ENCODE measurements around the gene ZNF511.

ZNF511 gene

DNA sequence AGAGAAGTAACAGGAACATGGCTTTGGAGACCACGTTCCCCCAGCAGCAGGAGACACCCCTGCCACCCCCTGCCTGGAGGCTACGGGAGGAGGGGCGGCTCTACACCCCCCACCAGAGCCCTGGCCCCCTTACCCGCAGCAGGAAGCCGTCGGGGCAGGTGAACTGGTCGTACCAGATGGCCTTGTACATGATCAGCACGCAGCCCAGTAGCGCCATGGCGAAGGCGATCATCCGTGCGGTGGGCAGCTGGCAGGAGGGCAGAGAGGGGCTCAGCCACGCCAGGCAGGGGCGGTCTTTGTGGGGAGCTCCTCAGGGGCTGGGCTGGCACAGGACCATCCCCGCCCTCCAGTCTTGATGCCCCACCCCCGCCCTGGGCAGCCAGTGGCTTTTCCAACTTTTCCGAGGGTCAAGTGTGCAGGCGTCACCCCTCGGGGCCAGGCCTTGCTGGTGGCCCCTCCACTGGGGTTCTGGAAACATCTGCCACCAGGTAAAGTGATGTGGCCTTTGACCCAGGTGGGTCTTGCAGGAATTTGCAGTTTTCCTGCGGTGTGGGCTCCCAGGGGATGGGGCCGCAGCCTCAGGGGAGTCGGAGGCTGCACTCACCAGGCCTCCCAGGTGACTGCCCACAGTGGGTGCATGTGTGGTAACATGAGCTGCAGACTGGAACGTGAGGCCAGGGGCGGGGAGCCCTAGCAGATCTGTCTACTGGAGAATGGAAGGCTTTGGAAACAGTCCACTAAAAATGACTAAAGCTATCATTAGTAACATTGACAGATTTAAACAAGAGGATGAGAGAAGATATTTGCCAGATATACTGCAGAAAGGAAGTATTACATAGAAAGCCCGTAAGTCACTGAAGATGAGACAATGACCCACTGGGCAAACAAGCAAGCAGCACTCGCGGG, 18.3 kb downstream of the ZNF511 start:
- H3K4me3 Mint-ChIP-seq = no peak overlapping the region
- no peak overlapping the region for H3K27ac Mint-ChIP-seq
- H3K27me3 Mint-ChIP-seq = peaks cover 74% of the 10 kb centered on the region
- H3K9me3 Mint-ChIP-seq = no peaks in the 10 kb centered on the region
- no peak for ATAC-seq
- no peaks in the 10 kb centered on the region for H3K36me3 Mint-ChIP-seq
- peaks cover 36% of the 10 kb centered on the region for H3K4me1 Mint-ChIP-seq

DNA sequence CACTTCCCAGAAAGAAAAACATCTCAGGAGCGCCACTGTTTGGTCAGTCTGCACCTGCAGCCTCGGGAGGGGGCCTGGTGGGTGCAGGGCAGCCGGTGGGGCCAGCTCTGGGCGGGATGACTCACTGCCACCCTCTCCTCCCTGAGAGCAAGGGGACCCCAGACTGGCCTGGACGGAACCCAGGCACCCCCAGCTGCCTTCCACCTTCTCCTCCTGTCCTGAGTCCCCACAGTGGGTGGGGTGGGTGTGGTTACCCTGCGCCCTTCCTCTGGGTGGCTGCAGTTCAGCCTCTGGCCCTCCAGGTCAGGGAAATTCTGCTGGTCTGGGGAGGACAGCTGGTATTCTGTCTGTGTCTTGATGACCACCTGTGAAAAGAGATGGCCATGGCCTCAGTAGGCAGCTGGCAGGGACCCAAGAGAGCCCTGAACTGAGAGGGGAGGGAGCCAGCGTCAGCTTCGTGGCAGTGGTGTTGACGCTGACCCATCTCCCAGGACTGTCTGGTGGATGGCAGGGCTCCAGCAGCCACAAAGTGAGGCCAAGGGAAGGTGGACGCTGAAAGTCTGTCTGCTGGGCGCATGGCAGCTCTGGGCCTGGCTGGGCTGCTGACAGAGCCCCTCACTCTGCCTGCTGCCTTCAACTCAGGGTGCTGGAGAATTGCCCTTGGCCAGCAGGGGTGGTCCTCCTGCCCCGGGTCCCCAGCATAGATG, 19.1 kb downstream of the ZNF511 start:
- peaks cover 78% of the 10 kb centered on the region for H3K27me3 Mint-ChIP-seq
- peaks cover 36% of the 10 kb centered on the region for H3K4me1 Mint-ChIP-seq

DNA sequence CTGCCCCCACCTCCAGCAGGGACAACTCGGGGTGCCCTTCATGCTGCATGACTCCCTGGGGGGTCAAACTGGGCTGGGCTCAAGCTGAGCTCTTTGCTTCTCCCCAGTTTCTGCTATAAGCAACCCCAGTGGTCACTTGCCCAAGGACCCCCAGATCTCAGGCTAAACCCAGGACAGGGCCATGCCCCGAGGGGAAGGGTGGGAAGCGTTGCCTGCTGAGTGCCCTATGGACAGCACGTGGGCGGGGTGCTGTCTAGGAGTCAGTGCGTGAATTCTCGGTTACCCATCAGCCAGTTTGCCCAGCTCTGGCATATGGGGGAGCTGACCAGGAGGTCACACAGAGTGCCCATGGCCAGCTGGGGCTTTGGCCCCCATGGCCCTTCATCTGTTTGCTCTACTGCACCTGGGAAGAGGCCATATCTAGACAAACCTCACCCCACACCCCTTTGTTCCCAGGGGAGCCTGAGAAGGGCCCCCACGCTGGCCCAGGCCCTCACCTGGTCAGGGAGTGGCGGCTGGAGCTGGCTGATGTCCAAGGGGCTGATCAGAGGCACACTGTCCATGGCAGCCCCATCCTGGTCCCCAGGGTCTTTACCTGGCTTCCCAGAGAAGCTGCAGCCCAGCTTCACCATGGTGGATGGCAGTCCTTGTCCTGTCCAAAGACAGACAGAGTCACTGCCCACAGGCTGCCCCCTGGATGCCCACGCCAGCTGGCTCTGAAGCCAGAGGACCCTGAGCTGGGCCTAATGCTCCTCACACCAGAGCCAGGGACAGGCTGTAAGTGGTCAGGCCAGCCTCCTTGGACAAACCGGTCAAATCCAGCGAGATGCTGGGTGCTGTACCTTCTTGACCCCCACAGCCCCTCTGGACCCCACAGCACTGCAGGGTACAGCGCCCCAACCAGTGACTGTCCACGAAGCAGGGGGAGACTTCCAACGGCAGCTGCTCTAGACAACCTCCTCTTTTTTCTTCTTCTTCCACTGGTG, 19.9 kb downstream of the ZNF511 start:
- H3K27ac Mint-ChIP-seq = no peak overlapping the region
- peaks cover 36% of the 10 kb centered on the region for H3K4me1 Mint-ChIP-seq
- H3K9me3 Mint-ChIP-seq = peaks cover 2% of the 10 kb centered on the region
- peaks cover 80% of the 10 kb centered on the region for H3K27me3 Mint-ChIP-seq
- no peak overlapping the region for H3K4me3 Mint-ChIP-seq
- ATAC-seq = no peak
- H3K36me3 Mint-ChIP-seq = no peaks in the 10 kb centered on the region

More for the DNA sequence above, 19.1 kb downstream of the ZNF511 start:
- no peak for ATAC-seq
- Mint-ChIP-seq H3K9me3 (no peaks in the 10 kb centered on the region), H3K27ac (no peak overlapping the region), H3K36me3 (no peaks in the 10 kb centered on the region), H3K4me3 (no peak overlapping the region)

DNA sequence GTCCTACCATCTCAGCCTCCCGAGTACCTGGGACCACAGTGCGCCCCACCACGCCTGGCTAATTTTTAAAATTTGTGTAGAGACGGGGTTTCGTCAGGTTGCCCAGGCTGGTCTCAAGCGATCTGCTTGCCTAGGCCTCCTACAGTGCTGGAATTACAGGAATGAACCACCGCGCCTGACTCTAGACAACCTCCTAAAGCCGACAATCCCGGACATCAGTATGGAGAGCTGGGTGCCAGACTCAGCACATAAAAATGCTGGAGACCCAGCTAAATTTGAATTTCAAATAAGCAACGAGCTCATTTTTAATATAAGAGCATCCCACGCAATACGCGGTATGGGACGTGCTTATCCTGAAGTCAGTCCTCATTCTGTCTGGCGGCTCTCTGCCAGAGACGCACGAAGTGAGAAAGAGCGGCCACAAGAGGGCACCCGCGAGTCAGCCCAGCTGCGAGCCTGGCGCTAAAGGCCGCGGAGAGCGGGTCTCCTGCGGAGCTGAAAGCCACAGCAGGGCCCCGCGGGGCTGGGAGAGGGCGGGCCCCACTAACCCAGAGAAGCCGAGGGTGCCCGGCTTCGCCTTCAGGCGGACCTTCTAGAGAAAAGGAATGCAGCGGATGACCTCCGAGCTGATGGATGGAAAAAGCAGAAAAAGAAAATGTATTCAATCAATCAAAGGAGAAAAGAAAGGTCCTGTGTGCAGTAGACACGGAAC, 20.9 kb downstream of the ZNF511 start:
- Mint-ChIP-seq H3K4me1 (peaks cover 38% of the 10 kb centered on the region), H3K36me3 (no peaks in the 10 kb centered on the region), H3K4me3 (peak overlapping the region; percentile 77), H3K27me3 (peaks cover 82% of the 10 kb centered on the region), H3K27ac (no peak overlapping the region), H3K9me3 (peaks cover 2% of the 10 kb centered on the region)
- peak; percentile 89 for ATAC-seq

DNA sequence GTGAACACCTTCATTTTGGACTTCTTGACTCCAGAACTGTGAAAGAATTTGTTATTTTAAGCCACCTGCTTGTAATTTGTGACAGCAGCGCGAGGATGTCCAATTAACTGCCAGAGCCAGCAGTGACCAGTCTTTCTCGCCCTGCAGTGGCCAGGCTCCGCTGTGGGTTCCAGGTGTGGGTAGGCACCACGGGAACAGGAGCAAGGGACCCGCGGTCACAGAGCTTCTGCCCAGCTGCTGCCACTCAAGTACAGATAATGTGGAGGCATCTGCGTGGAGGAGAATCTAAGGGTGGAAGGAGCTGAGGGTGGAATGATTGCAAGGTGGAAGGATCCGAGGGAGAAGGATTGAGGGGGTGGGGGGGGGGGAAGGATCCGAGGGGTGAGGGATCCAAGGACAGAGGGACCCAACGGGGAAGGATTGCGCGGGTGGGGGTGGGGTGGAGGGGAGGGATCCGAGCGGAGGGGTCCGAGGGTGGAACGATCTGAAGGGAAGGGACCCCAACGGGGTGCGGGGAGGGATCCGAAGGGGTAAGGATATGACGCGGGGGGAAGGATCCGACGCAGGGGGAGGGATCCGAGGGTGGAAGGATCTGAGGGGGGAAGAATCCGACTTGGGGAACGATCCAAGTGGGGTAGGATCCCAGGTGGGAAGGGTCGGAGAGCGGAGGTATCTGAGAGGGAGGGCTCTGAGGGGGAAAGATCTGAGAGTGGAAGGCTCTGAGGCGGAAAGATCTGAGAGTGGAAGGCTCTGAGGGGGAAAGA, 24.4 kb downstream of the ZNF511 start:
- no peak overlapping the region for H3K27ac Mint-ChIP-seq
- H3K36me3 Mint-ChIP-seq = no peaks in the 10 kb centered on the region
- H3K27me3 Mint-ChIP-seq = peaks cover 49% of the 10 kb centered on the region
- no peak overlapping the region for H3K4me3 Mint-ChIP-seq
- peaks cover 15% of the 10 kb centered on the region for H3K4me1 Mint-ChIP-seq
- H3K9me3 Mint-ChIP-seq = peaks cover 2% of the 10 kb centered on the region
- ATAC-seq = no peak

DNA sequence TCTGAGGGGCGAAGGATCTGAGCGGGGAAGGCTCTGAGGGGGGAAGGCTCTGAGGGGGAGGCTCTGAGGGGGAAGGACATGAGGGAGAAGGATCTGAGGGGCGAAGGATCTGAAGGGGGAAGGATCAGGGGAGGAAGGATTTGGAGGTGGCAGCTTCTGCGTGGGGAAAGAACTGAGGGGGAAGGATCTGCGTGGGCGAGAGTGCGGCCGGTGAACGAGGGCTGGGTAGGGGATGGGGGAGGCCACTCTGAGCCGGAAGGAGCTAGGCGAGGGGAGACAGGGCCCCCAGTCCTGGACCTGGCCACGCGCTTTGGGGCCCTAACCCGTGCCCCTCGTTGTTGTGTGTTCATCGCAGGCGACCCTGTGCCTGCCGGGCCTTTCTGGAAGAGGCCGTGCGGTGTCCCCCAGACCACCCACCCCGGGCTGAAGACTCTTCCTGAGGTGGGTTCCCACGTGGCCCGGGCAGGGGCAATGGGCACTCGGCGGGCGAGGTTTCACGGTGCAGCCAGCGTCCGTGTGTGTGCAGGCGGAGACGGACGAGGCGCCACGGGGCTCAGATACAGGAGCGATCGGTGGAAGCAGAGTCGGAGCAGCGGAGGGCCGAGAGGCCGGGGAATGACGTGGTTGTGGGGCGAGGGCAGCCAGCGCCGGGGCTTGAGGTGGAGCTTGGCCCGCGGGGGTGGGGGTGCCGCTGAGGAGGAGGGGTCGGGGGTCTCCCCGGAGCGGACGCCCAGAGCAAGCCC, 26.0 kb downstream of the ZNF511 start:
- Mint-ChIP-seq H3K36me3 (no peaks in the 10 kb centered on the region), H3K4me3 (peak overlapping the region; percentile 79), H3K9me3 (peaks cover 2% of the 10 kb centered on the region), H3K4me1 (peaks cover 9% of the 10 kb centered on the region), H3K27ac (peak overlapping the region; percentile 10), H3K27me3 (peaks cover 37% of the 10 kb centered on the region)
- no peak for ATAC-seq

DNA sequence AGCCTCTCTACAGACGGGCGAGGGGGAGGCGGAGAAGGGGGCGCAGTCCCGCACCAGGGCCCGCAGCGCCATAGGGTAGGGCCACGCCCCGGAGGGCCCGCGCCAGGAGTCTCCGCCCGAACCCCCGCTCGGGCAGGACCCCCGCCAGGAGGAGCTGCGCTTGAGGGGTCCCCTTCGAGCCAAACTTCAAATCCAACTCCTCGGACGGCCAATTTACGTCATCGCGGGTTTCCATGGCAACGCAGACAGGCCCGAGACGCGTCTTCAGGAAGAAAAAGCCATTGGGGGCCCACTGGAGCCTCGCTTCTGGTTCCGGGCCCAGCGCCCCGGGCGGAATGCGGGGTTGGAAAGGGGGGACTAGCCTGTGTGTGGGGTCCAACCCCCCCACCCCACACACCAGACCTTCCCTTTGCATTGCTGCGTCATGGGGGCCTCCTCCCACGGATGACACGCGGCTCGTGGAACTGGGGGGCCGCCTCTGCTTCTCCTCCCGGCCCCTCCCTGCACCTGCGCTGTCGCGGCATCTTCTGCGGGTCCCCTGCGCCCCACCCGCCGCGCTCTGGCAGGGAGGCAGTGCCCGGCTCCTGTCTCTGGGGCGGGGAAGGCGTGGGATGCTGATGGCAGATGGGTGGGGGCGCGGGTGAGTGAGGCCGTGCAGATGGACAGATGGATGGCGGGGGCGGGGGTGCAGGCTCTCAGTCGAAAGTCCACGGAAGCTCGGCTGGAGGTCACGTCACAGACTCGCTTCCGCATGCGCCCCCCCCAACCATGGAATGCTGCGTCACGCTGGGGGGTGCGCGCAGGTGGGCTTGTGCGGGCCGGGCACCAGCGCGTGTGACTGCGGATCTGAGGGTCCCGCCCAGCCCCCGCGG, 26.8 kb downstream of the ZNF511 start:
- ATAC-seq = peak; percentile 70
- H3K9me3 Mint-ChIP-seq = peaks cover 2% of the 10 kb centered on the region
- peak overlapping the region; percentile 60 for H3K4me3 Mint-ChIP-seq
- H3K36me3 Mint-ChIP-seq = no peaks in the 10 kb centered on the region
- H3K4me1 Mint-ChIP-seq = peaks cover 4% of the 10 kb centered on the region
- H3K27me3 Mint-ChIP-seq = peaks cover 29% of the 10 kb centered on the region
- H3K27ac Mint-ChIP-seq = no peak overlapping the region

DNA sequence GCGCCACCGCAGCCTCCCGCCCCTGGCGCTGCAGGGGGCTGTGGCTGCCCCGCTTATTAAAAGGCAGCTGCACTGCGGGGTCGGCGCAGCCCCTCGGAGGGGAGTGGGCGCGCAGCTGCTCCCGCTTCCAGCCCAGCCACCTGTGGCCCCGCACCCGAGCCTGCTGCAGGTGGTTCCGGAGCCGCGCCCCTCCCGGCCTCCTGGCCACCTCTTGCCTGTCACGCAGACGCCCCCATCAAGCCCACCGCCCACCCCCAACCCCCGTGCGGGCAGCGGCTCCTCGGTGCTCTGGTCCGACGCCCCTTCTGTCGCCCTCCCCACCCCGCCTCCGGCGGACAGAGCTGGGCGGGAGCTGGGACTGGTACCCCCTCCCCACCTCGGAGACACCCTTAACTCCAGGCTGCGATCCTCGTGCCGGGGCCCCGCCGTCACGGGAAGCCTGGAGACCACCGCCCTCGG, 27.4 kb downstream of the ZNF511 start:
- peak overlapping the region; percentile 8 for H3K4me3 Mint-ChIP-seq
- H3K9me3 Mint-ChIP-seq = peaks cover 2% of the 10 kb centered on the region
- peaks cover 4% of the 10 kb centered on the region for H3K4me1 Mint-ChIP-seq
- H3K27me3 Mint-ChIP-seq = peaks cover 24% of the 10 kb centered on the region
- H3K27ac Mint-ChIP-seq = no peak overlapping the region
- H3K36me3 Mint-ChIP-seq = no peaks in the 10 kb centered on the region
- ATAC-seq = peak; percentile 22

DNA sequence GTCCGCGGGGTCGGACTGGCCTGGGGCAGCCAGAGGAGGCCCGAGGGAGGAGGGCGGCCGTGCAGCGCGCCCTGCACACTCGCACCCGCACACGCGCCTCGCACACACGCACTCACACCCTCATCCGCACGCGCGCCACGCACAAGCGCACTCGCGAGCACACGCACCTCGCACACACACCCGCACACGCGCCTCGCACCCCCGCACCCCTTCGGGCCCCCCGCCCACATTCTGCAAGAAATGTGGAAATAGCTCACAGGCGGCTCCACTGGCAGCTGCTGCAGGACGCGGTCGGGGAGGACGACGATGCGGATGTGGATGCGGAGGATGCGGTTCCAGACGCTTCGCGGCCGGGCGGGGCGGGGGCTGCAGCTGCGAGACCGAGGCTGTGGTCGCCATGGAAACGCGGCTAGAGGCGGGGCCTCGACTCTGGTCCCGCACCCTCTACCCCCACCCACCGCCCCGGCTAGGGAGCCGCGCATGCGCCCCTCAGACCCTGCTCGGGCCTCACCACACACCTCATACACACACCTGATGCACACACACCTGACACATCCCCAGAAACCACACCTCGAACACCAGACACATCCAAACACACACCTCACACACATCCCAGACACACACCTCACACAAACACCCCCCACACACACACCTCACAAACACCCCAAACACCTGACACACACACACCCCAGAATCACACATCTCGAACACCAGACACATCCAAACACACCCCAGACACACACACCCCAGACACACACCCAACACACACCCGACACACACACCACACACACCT, 28.1 kb downstream of the ZNF511 start, which contains the start of gene CALY:
TSS of gene CALY (minus strand) at position 320 of the 793 bp plus-strand sequence. CDS start 7,907 bp downstream, outside the sequence.
- H3K27ac Mint-ChIP-seq = no peak within 1 kb of the TSS
- H3K4me3 Mint-ChIP-seq = peak within 1 kb of the TSS; percentile 68
- peak; percentile 42 for ATAC-seq
- H3K27me3 Mint-ChIP-seq = peaks cover 27% of the 10 kb centered on the region
- peaks cover 4% of the 10 kb centered on the region for H3K4me1 Mint-ChIP-seq
- no peaks in the 10 kb centered on the region for H3K36me3 Mint-ChIP-seq
- peaks cover 2% of the 10 kb centered on the region for H3K9me3 Mint-ChIP-seq

DNA sequence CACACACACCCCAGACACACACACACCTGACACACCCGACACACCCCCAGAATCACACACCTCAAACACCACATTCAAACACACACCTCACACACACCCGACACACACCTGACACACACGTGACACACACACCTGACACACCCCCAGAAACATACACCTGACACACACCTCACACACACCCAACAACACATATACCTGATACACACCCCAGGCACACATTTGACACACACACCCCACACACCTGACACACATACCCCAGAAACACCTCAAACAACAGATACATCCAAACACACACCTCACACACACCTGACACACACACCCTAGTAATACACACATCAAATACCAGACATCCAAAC, 28.6 kb downstream of the ZNF511 start:
- no peak for ATAC-seq
- no peak overlapping the region for H3K4me3 Mint-ChIP-seq
- H3K27me3 Mint-ChIP-seq = peaks cover 26% of the 10 kb centered on the region
- H3K27ac Mint-ChIP-seq = no peak overlapping the region
- H3K9me3 Mint-ChIP-seq = peaks cover 2% of the 10 kb centered on the region
- no peaks in the 10 kb centered on the region for H3K36me3 Mint-ChIP-seq
- H3K4me1 Mint-ChIP-seq = peaks cover 4% of the 10 kb centered on the region

DNA sequence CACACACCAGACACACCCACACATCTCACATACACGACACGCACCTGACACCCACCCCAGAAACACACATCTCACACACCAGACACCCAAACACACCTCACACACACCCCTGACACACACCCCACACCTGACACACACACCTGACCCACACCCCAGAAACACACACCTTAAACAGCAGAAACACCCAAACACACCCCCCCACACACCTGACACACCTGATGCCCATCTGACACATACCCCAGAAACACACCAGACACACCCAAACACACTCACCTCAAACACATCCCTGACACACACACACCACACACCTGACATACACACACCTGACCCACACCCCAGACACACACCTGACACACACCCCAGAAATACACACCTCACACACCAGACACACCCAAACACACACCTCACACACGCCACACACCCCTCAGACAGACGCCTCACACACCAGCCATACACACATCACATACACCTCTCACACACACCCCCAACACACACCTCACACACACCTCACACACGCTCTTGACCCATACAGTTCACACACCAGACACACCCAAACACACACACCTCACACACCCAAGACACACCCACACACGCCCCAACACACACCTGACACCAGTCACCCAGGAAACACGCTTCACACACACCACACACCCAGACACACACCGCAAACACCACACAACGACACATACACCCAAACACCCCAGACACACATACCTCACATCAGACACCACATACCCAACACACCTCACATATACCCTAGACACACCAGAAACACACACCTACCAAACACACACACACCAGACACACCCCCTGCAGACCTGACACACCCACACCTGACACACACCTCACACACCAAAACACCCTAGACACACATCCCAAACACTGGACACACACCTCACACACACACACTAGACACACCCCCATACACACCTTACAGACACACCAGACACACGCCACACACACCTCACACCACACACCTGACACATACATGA, 29.7 kb downstream of the ZNF511 start:
- peaks cover 2% of the 10 kb centered on the region for H3K9me3 Mint-ChIP-seq
- no peak overlapping the region for H3K4me3 Mint-ChIP-seq
- ATAC-seq = no peak
- H3K27ac Mint-ChIP-seq = no peak overlapping the region
- H3K27me3 Mint-ChIP-seq = peaks cover 21% of the 10 kb centered on the region
- H3K4me1 Mint-ChIP-seq = peaks cover 4% of the 10 kb centered on the region
- no peaks in the 10 kb centered on the region for H3K36me3 Mint-ChIP-seq

All from stimulated activated memory B cell treated with anti-CD40 and anti-IgM and Interleukin-4, amounts not matched to agents 10 μg/mL and 1 μg/mL and 100 μg/mL, for 72 hours (primary cell).